ENCODE measurements around the gene CIAO2B.

The CIAO2B gene

DNA sequence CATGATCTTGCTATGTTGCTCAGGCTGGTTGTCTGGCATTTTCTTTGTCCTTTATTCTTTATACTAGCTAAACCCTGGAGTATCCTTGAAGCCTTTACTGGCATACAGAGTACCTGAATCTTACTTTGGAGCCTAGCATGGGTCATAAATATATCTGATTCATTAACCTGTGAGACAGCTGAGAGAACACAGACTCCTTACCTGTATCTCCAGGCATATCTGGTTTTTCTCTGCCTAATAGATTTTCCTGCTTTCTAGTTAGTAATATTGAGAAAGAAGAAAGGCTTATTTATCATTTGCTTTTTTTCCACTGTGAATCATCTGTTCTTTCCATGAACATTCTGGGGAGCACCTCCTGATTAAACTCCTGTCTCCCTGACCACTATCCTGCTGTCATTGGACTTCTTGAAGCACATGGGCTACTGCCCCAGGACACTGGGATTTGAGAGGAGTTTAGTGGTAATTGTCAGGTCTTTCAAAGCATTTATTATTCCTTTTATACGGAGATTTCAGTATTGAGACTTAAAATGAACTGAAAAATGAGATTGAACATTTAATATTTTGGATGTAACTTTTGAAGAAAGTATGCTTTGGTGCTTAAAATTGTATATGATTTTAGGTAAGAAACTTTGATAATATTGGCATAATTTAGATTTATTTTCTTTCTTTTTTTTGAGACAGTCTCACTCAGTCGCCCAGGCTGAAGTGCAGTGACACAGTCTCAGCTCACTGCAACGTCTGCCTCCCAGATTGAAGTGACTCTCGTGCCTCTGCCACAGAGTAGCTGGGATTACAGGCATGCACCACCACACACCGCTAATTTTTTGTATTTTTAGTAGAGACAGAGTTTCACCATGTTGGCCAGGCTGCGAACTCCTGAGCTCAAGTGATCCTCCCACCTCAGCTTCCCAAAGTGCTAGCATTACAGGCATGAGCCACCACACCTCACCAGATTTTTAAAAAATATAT lies 45.3 kb downstream of the CIAO2B start:
- DNase-seq (ENCODE audit: low read depth in 3 of 3, low spot score in 1 of 3): no peak

GRCh38 chr16:66886914-66887313 lies 47.3 kb downstream of the CIAO2B start:
- no peak for DNase-seq (ENCODE audit: low read depth in 3 of 3, low spot score in 1 of 3)

DNA sequence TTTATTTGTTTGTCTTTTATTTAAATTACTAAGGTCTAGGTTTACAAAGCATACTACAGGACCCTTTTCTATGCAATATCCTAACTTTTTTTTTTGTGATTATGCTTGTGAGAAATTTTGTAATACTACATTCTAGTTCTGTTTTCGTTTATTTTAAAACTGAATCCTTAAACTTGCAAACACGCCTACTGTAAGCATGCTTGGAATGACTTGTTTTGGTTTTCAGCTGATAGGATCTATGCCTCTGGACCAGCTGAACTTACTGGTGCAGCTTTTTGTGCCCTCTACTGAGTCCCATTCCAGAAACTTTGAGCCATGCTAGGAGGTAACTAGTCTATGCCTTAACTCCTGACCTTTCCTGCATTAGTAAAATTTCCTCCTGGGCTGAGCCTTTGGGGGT lies 47.9 kb downstream of the CIAO2B start:
- no peak for DNase-seq (ENCODE audit: low read depth in 3 of 3, low spot score in 1 of 3)

DNA sequence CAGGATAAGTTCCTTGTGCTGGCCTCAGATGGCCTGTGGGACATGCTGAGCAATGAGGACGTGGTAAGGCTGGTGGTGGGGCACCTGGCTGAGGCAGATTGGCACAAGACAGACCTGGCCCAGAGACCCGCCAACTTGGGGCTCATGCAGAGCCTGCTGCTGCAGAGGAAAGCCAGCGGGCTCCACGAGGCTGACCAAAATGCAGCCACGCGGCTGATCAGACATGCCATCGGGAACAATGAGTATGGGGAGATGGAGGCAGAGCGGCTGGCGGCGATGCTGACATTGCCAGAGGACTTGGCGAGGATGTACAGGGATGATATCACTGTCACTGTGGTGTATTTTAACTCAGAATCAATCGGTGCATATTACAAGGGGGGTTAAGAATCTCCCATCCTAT lies 48.7 kb downstream of the CIAO2B start:
- no peak for DNase-seq (ENCODE audit: low read depth in 3 of 3, low spot score in 1 of 3)

GRCh38 chr16:66882702-66883101 lies 51.5 kb downstream of the CIAO2B start:
- DNase-seq (ENCODE audit: low read depth in 3 of 3, low spot score in 1 of 3): no peak

Data from stimulated activated CD4-positive, alpha-beta T cell treated with anti-CD3 and anti-CD28 coated beads, TNF-alpha, amount 100 ng/mL, for 1 hour (primary cell).